Stomach smooth muscle (tissue), 2 donors: Measurements from ENCODE around the gene DCTN3.

ENCODE experiments used
- H3K27ac ChIP-seq: one replicate; pipeline ENCODE4 v1.7.0; 2013; ENCODE audit warnings: mild to moderate bottlenecking, low read length, inconsistent platforms
- H3K27me3 ChIP-seq, 2 donors: one replicate each; pipeline ENCODE4 v1.7.0; 2013; ENCODE audit warnings: low read length in 2 of 2; ENCODE audit not compliant: insufficient read depth in 2 of 2, control insufficient read depth in 1 of 2
- H3K36me3 ChIP-seq, 2 donors: one replicate each; pipeline ENCODE4 v1.7.0; 2013; ENCODE audit warnings: low read length in 2 of 2; ENCODE audit not compliant: control insufficient read depth in 2 of 2, insufficient read depth in 2 of 2
- H3K4me1 ChIP-seq: one replicate; pipeline ENCODE4 v1.7.0; 2013; ENCODE audit warnings: low read length; ENCODE audit not compliant: control insufficient read depth, insufficient read depth
- H3K4me3 ChIP-seq, 2 donors: one replicate each; pipeline ENCODE4 v1.7.0; 2013; ENCODE audit warnings: low read length in 2 of 2
- H3K9ac ChIP-seq, 2 donors: one replicate each; pipeline ENCODE4 v1.7.0; 2013; ENCODE audit warnings: low read length in 2 of 2, mild to moderate bottlenecking in 1 of 2
- H3K9me3 ChIP-seq, 2 donors: one replicate each; pipeline ENCODE4 v1.7.0; 2013; ENCODE audit warnings: low read length in 2 of 2; ENCODE audit not compliant: control insufficient read depth in 2 of 2
- donor health status: healthy.
- donor health status: Pancreatic carcinoma.

Gene DCTN3

DNA sequence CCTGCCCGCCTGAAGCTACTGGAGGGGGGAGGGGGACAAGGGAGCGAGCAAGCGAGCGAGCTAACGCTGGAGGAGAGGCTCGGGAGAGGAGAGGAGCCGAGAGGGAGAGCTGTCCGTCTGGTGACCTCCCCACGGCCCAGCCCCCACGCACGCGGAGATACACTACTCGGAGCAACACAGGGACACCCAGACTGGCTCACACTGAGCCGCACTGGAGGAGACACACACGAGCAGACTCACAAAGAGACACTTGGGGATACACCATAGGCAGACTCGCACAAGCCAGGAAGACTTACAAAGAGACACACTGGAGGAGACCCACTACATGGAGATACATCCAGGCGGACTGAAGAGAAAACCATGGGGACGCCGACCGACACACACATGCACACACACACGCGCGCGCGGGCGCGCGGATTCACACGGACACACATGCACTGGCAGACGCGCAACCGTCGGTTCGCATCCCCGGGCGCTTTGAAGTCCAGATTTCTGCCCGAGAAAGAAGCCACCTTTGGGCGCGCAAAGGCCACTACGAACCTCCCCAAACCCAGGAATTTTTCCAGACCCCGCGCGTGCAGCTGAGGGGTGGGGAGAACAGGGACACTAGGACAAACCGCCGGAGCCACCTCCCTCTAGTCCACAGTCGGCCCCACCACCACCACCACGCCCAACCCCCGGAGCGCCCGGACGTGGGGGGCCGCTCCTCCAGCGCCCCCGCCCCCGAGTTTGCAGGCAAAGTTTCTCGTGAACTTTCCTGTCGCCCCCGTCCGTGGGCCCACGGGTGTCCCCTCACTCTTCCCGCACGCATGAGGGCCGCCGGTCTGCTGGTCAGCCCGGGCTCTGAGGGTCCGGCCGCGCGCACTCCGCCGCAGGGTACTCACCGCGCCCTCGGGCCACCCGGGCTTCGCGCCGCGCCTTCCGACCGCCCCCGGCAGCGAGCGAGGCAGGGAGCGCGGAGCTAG lies 31.3 kb downstream of the DCTN3 start:
- peaks cover 44% of the 10 kb centered on the region for H3K4me1 ChIP-seq
- peak overlapping the region; percentile 47 to 73 for H3K4me3 ChIP-seq
- H3K9ac ChIP-seq: no peak overlapping the region
- H3K27me3 ChIP-seq: peaks cover 50 to 56% of the 10 kb centered on the region in 2 donors
- H3K27ac ChIP-seq: no peak overlapping the region
- H3K36me3 ChIP-seq: no peaks in the 10 kb centered on the region
- H3K9me3 ChIP-seq: no peaks in the 10 kb centered on the region

DNA sequence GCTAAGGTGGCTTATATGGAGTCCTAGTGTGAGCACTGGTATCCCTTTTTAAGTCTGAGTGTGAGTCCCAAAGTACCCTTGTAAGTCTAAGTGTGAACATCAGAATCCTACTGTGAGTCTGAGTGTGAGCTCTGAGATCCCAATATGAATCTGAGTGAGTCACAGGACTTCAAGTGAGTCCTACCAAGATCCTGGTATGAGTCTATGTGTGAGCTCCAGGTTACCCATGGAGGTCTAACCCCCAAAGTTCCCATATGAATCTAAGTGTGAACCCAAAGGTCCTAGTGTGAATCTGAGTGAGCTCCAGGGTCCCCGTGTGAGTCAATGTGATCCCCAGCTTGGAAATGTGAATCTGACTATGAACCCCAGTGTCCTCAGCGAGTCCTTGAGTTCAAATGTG lies 33.0 kb downstream of the DCTN3 start:
- Histone ChIP-seq H3K27me3 (peaks cover 55 to 56% of the 10 kb centered on the region in 2 donors), H3K4me3 (no peak overlapping the region), H3K9ac (no peak overlapping the region), H3K9me3 (no peaks in the 10 kb centered on the region), H3K4me1 (peaks cover 30% of the 10 kb centered on the region), H3K27ac (no peak overlapping the region), H3K36me3 (no peaks in the 10 kb centered on the region)

DNA sequence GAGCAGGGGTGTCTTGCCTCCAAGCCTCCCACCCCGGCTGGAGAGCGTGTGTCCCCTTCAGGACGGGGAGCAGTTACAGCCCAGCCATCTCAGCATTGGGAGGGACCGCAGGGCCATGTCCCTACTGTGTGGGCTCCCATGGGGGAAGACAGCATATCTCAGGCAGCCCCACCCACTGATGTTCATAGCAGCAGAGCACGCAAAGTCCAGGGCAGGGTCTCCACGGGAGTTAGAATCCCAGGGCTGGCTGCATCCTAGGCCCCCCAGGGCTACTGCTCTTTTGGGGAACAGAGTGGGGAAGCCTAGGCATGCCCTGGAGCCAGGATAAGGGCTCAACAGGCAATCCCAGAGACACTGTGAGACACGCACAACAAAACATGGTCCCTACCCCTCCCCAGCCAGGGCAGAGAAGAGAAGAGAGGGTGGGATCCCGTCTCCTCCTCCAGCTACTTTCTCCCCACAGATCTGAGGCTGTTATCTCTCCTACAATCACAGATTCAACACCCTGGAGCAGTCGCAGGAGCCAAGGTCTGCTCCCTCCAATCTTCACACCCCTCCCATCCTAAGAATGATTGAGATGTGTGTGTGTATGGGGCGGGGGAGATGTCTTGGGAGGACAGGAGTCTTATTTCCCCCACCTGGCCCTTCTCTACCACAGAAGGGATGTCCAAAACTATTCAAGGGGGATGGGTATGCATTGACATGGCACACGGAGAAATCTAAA lies 34.2 kb downstream of the DCTN3 start:
- Histone ChIP-seq H3K27me3 (peaks cover 58% of the 10 kb centered on the region in 2 donors), H3K4me1 (peaks cover 22% of the 10 kb centered on the region), H3K27ac (no peak overlapping the region), H3K9ac (no peak overlapping the region), H3K9me3 (no peaks in the 10 kb centered on the region), H3K4me3 (no peak overlapping the region), H3K36me3 (no peaks in the 10 kb centered on the region)

DNA sequence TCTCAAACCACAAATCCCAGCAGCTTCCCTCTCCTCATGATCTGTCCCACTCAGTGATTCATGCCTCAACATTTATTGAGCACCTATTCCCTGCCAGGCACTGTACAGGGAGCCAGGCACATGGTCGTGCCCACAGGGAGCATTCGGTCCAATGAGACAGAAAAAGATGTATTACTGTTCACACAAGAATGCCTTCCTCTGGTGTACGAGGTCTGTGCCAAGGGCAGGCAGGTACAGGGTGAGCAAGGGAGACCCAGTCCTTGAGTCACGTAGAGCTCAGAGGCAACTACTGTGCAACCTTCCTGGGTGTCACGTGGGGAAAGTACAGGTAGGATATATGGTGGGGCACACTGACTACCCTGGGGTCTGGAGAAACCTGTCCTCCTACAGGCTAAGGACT lies 35.3 kb downstream of the DCTN3 start:
- peaks cover 14% of the 10 kb centered on the region for H3K4me1 ChIP-seq
- no peak overlapping the region for H3K27ac ChIP-seq
- H3K36me3 ChIP-seq: no peaks in the 10 kb centered on the region
- no peaks in the 10 kb centered on the region for H3K9me3 ChIP-seq
- no peak overlapping the region for H3K4me3 ChIP-seq
- peaks cover 65% of the 10 kb centered on the region in 2 donors for H3K27me3 ChIP-seq
- H3K9ac ChIP-seq: no peak overlapping the region

DNA sequence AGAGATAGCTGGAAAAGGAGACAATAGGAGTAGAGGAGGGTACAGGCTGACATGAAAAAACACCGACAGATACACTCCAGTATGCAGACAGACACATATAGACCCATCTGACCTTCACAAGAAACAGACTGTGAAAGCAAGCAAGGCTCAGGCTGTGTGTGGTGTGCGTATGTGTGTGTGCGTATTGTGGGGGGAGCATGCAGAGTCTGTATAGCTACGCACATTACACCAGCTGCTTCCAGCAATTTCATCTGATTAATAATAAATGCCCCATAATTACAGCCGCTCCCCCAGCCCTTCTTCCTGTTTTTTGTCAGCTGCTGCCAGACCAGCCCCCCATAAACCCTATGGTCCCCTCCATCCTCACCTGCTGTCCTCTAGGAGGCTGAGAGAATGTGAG lies 37.5 kb downstream of the DCTN3 start:
- no peak overlapping the region for H3K4me3 ChIP-seq
- peaks cover 65 to 67% of the 10 kb centered on the region in 2 donors for H3K27me3 ChIP-seq
- H3K36me3 ChIP-seq: no peaks in the 10 kb centered on the region
- no peak overlapping the region for H3K9ac ChIP-seq
- H3K27ac ChIP-seq: no peak overlapping the region
- peaks cover 13% of the 10 kb centered on the region for H3K4me1 ChIP-seq
- no peaks in the 10 kb centered on the region for H3K9me3 ChIP-seq

DNA sequence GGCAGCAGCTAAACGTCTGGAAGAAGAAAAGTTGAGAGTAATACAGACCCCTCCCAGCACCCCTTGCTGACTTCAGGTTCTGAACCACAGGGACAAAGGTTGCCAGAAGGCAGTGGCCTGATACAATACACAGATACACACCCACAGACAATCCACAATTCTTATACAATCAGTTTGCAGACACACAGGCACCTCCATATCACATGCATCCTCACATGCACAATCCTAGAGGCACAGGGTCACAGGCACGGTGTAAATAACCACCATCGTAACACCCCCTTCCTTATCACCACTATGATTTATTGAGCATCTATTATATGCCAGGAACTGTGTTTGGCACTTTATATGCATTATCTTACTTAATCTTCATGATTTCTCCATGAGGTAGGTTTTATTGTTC lies 39.0 kb downstream of the DCTN3 start:
- Histone ChIP-seq H3K27ac (no peak overlapping the region), H3K9ac (no peak overlapping the region), H3K4me3 (no peak overlapping the region), H3K4me1 (peaks cover 13% of the 10 kb centered on the region), H3K36me3 (no peaks in the 10 kb centered on the region), H3K9me3 (no peaks in the 10 kb centered on the region), H3K27me3 (peaks cover 61 to 63% of the 10 kb centered on the region in 2 donors)

DNA sequence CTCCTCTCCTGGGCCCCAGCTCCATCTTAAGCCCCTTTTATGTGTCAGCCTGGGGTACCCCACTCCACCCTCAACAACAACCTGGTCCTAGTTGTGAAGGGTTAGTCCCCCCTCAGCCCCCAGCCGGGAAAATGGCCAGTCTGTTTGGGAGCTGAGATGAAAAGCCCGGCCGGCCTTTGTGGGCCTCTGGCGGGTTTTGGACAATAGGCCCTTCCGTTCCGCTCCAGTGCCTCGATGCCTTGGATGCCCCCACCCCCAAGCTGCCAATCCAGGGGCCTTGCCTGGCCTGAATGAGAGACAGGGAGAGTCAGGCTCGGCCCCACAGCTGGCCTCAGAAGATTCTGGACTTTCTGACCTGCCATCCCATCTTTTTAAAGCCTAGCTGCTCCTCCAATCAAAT lies 39.9 kb downstream of the DCTN3 start:
- Histone ChIP-seq H3K27me3 (peaks cover 52 to 61% of the 10 kb centered on the region in 2 donors), H3K4me3 (no peak overlapping the region), H3K4me1 (peaks cover 13% of the 10 kb centered on the region), H3K9ac (no peak overlapping the region), H3K27ac (no peak overlapping the region), H3K36me3 (no peaks in the 10 kb centered on the region), H3K9me3 (no peaks in the 10 kb centered on the region)

DNA sequence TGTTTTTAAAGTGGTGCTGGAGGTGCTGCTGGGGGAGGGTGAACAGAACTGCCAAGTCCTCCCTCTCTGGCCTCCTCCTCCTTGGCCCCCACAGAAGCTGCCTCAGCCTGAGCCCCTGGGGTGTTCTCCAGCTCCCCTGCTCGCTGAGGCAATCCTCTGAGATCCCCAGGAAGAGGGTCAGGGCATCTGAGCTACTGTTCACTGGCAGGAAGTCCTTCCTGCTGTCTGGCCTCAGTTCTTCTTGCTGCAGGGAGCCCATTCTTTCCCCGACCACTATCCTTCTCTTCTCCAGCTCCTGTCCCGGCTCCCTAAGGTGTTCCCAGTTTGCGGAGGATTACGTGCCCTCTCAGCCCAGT lies 40.5 kb downstream of the DCTN3 start:
- Histone ChIP-seq H3K27ac (no peak overlapping the region), H3K9ac (no peak overlapping the region), H3K27me3 (peaks cover 47 to 56% of the 10 kb centered on the region in 2 donors), H3K9me3 (no peaks in the 10 kb centered on the region), H3K4me1 (peaks cover 13% of the 10 kb centered on the region), H3K4me3 (no peak overlapping the region), H3K36me3 (no peaks in the 10 kb centered on the region)

DNA sequence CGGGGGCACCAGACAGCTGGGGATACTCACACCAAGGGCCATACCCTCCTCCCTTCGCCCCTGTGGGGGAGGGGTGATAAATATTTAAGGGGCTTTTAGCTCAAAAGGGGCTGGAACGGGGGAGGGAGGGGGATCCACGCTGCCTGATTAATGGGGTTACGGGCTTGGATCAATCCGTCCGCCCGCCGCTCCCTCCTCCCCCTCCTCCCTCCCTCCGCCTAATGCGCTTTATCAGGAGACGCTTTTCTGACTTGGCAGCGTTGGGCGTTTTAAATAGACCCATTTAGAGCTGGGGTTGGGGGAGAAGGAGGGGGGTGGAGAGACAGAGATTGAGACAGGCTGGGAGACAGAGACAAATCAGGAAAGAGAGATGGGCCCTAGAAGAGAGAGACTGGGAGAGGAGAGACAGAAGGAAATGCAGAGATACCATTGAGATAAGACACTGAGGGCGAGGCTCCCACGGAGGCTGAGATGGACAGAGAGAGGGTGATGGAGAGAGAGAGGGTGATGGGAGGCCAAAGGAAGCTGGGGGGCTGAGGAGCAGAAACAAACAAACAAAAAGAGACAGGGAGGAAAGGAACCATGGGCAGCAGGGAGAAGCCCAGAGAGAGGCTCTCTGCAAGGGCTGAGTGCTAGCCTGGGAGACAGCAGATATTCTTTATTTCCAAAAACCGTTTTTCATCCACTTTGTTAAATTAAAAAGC lies 41.0 kb downstream of the DCTN3 start:
- Histone ChIP-seq H3K9ac (no peak overlapping the region), H3K4me3 (no peak overlapping the region), H3K9me3 (no peaks in the 10 kb centered on the region), H3K27me3 (peaks cover 46 to 51% of the 10 kb centered on the region in 2 donors), H3K36me3 (no peaks in the 10 kb centered on the region), H3K4me1 (peaks cover 13% of the 10 kb centered on the region), H3K27ac (no peak overlapping the region)

DNA sequence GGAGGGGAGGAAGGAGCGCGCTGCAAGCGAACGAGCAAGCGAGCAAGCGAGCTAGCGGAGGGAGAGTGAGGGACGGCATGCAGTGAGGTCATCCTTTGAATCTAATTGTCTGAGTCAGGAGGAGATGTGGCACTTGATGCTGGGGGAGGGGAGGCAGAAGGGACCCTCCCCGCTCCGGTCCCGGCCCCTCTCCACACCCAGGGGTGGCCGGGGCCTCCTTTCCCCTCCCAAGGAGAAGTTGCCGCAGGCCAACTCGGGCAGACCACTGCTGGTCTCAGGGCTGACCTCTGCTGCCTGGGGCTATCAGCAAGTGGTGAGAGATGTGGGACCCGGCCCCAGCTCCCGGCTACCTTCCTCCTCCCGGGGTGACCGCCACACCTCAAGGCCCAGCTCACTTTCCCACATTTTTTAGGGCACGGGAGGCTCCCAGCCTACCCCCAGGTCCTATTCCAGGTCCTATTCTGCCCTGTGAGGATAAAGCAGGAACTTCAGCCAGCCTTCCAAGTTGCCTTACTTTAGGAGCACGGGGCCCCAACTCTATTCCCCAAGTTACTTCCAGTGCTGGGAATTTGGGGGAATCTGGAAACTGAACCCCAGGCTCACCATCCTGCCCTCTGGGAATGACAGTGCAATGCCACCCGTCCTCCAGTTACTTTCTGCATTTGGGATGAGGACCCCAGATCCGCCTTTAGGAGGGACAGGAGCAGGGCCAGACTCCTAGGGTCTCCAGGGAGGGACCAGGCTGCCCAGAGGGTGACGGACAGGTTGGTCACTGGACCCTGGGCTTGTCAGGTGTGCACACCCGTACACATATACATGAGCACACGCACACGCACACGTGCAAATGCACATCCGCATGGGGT lies 41.8 kb downstream of the DCTN3 start:
- Histone ChIP-seq H3K4me1 (peaks cover 13% of the 10 kb centered on the region), H3K27me3 (peaks cover 43 to 46% of the 10 kb centered on the region in 2 donors), H3K9ac (no peak overlapping the region), H3K27ac (no peak overlapping the region), H3K4me3 (peak overlapping the region in 1 of 2 donors; percentile 22), H3K9me3 (no peaks in the 10 kb centered on the region), H3K36me3 (no peaks in the 10 kb centered on the region)
